RWPE2 (cell line): ENCODE data around the gene DDX59.
A peak's percentile ranks its signal among the peaks of the same experiment; 100 is the strongest.

Experiments used
- ATAC-seq: fragments of 200-7000 bp; cut with Tn5 transposase; 3 replicates; pipeline ENCODE4 v1.9.1; 2021; ENCODE audit warnings: low read depth
- DNase-seq: peaks from one replicate; pipeline ENCODE4 v3.0.0-alpha.2; 2020; ENCODE audit warnings: low spot score
- H3K27ac ChIP-seq: fragments of 450-650 bp; 2 replicates; pipeline ENCODE4 v1.5.1; 2017; ENCODE audit warnings: mild to moderate bottlenecking; ENCODE audit not compliant: poor library complexity, severe bottlenecking
- H3K27me3 ChIP-seq: fragments of 250-450 bp; sonication (Bioruptor Pico); 2 replicates; pipeline ENCODE4 v1.5.1; 2021; ENCODE audit warnings: mild to moderate bottlenecking, moderate library complexity; ENCODE audit not compliant: insufficient read depth, poor library complexity, severe bottlenecking
- H3K36me3 ChIP-seq: fragments of 250-450 bp; sonication (Bioruptor Pico); 2 replicates; pipeline ENCODE4 v1.5.1; 2020; ENCODE audit warnings: low read depth, mild to moderate bottlenecking, moderate library complexity
- H3K4me1 ChIP-seq: fragments of 250-450 bp; sonication (Bioruptor Pico); 2 replicates; pipeline ENCODE4 v1.5.1; 2021; ENCODE audit warnings: mild to moderate bottlenecking, moderate library complexity; ENCODE audit not compliant: insufficient read depth, poor library complexity, severe bottlenecking
- H3K4me3 ChIP-seq: fragments of 250-450 bp; sonication (Bioruptor Pico); 2 replicates; pipeline ENCODE4 v1.5.1; 2021; ENCODE audit warnings: mild to moderate bottlenecking, moderate library complexity; ENCODE audit not compliant: severe bottlenecking
- H3K9me3 ChIP-seq: fragments of 250-450 bp; sonication (Bioruptor Pico); 2 replicates; pipeline ENCODE4 v1.5.1; 2021; ENCODE audit warnings: mild to moderate bottlenecking, moderate library complexity; ENCODE audit not compliant: severe bottlenecking
- CTCF ChIP-seq: fragments of 450-650 bp; IDR thresholded peaks from one replicate; pipeline ENCODE4 v1.5.1; 2017; ENCODE audit warnings: mild to moderate bottlenecking, moderate library complexity; ENCODE audit not compliant: poor library complexity, severe bottlenecking

The DDX59 gene

GRCh38 chr1:200642481-200642880, 27.2 kb downstream of the DDX59 start:
- Histone ChIP-seq H3K36me3 (peaks cover 48% of the 10 kb centered on the region), H3K4me3 (no peak overlapping the region), H3K27ac (peak overlapping the region; percentile 89), H3K4me1 (peaks cover 24% of the 10 kb centered on the region), H3K27me3 (no peaks in the 10 kb centered on the region), H3K9me3 (no peaks in the 10 kb centered on the region)
- ATAC-seq: no peak
- no peak for TF ChIP-seq CTCF
- no peak for DNase-seq

- H3K36me3 ChIP-seq: peaks cover 33% of the 10 kb centered on the region
- no peak overlapping the region for H3K4me3 ChIP-seq
- H3K27me3 ChIP-seq: no peaks in the 10 kb centered on the region
- peaks cover 24% of the 10 kb centered on the region for H3K4me1 ChIP-seq
- peak overlapping the region; percentile 89 for H3K27ac ChIP-seq
- no peak for DNase-seq
- peak; percentile 40; the same call in 2 of the 3 replicates for ATAC-seq
- no peak for TF ChIP-seq CTCF
- no peaks in the 10 kb centered on the region for H3K9me3 ChIP-seq
Observed at GRCh38 chr1:200640963-200641401, 28.7 kb downstream of the DDX59 start.

- ATAC-seq: no peak
- H3K27ac ChIP-seq: peak overlapping the region; percentile 89
- no peaks in the 10 kb centered on the region for H3K27me3 ChIP-seq
- no peak for TF ChIP-seq CTCF
- H3K4me1 ChIP-seq: peaks cover 24% of the 10 kb centered on the region
- no peaks in the 10 kb centered on the region for H3K9me3 ChIP-seq
- H3K36me3 ChIP-seq: peaks cover 30% of the 10 kb centered on the region
- no peak overlapping the region for H3K4me3 ChIP-seq
- DNase-seq: no peak
Observed at GRCh38 chr1:200640373-200640962, 29.2 kb downstream of the DDX59 start.

- ATAC-seq: no peak
- no peak for TF ChIP-seq CTCF
- H3K27ac ChIP-seq: no peak overlapping the region
- no peak overlapping the region for H3K4me3 ChIP-seq
- H3K27me3 ChIP-seq: no peaks in the 10 kb centered on the region
- H3K36me3 ChIP-seq: peaks cover 10% of the 10 kb centered on the region
- no peaks in the 10 kb centered on the region for H3K9me3 ChIP-seq
- DNase-seq: no peak
- peaks cover 24% of the 10 kb centered on the region for H3K4me1 ChIP-seq
Observed at GRCh38 chr1:200638073-200638472, 31.6 kb downstream of the DDX59 start.

GRCh38 chr1:200636681-200637080, 33.0 kb downstream of the DDX59 start:
- peaks cover 1% of the 10 kb centered on the region for H3K36me3 ChIP-seq
- peaks cover 19% of the 10 kb centered on the region for H3K4me1 ChIP-seq
- H3K4me3 ChIP-seq: no peak overlapping the region
- DNase-seq (no peak), ATAC-seq (no peak)
- no peaks in the 10 kb centered on the region for H3K9me3 ChIP-seq
- no peak overlapping the region for H3K27ac ChIP-seq
- no peaks in the 10 kb centered on the region for H3K27me3 ChIP-seq
- no peak for TF ChIP-seq CTCF
